ENCODE results near the gene ID4.
A peak's percentile ranks its signal among the peaks of the same experiment; 100 is the strongest.
"Not testable (repeated sequence)": the region's sequence is repeated elsewhere in the genome, so short reads cannot be mapped to it uniquely, and the experiment has no call there.

ID4 gene

DNA sequence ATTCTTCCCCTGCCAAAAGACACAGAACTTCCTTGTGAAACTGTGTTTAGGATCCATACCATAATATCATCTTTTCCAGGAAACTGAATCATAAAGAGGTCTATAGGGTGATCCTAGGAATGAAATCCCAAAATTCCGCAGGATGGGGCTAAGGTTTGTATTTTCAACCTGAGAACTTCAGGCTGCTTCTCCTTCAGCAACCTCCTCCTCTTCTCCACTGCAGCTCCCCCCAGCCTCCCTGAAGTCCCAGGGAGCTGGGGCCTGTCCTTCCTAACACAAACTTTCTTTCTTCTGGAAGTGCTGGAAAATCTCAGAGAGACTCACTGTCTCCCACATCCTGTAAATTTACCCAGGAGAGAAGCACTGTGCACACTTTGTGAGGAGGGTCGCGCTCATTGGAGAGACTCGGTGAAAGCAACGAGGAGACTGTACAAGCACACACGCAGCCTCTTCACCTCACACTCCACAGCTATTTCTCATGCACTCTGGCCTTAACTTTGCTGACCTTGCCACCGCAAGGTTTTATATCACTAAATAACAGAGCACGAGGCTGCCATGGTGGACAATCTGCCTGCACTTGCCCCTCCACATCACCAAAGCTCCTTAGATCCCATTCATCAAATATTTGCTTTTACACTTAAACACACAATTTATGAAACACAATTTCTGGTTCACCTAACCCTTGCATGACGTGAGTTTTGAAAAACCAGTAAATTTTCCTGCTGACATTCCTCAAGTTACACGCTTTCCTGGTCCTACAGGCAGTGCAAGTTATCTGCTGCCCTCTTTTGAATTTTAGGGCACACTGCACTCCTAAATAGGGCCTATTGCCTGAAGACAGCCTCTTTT is 14.3 kb downstream of the ID4 start:
- TF ChIP-seq, protein P1, sequence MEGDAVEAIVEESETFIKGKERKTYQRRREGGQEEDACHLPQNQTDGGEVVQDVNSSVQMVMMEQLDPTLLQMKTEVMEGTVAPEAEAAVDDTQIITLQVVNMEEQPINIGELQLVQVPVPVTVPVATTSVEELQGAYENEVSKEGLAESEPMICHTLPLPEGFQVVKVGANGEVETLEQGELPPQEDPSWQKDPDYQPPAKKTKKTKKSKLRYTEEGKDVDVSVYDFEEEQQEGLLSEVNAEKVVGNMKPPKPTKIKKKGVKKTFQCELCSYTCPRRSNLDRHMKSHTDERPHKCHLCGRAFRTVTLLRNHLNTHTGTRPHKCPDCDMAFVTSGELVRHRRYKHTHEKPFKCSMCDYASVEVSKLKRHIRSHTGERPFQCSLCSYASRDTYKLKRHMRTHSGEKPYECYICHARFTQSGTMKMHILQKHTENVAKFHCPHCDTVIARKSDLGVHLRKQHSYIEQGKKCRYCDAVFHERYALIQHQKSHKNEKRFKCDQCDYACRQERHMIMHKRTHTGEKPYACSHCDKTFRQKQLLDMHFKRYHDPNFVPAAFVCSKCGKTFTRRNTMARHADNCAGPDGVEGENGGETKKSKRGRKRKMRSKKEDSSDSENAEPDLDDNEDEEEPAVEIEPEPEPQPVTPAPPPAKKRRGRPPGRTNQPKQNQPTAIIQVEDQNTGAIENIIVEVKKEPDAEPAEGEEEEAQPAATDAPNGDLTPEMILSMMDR (IDR thresholded peaks at IDR 0.05; ENCODE audit: extremely low read depth, missing control alignments), result peak; percentile 44
- DNase-seq (ENCODE audit: low spot score), result peak; percentile 64

DNA sequence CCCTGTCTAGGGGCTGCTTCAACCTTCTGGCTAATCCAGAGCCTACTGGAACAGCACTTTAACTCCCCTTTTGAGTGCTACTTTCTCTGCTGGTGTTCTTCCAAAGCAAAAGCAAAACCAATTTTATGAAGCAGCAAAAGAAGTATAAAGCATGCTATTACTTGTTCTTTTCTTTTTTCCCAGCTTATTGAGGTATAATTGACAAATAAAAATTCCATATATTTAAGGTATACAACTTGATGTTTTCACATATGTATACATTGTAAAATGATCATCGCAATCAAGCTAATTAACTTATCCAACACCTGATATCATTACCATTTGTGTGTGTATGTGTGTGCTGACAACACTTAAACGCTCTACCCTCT is 14.9 kb downstream of the ID4 start:
- DNase-seq (ENCODE audit: low spot score), result no peak
- TF ChIP-seq, protein P1 (IDR thresholded peaks at IDR 0.05; ENCODE audit: extremely low read depth, missing control alignments), result no peak

DNA sequence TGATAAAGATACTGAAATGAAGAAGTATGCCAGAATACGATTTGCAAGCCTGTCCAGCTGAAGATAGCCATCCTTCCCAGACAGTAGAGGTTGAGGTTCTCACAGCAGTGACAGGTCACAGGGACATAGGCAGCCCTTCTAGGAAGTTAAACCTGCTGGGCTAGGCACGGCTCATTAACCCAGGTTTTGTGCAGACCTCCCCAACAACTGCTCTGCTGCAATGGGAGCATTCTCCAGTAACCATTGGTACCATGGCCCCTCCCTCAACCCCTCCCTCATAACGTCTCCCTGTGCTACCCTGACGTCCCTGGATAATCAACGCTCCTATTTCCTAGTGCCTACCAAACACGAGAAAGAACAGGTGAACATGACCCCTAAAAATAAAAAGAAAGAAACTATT is 15.8 kb downstream of the ID4 start:
- TF ChIP-seq, protein P1 (IDR thresholded peaks at IDR 0.05; ENCODE audit: extremely low read depth, missing control alignments), result no peak
- DNase-seq (ENCODE audit: low spot score), result no peak

DNA sequence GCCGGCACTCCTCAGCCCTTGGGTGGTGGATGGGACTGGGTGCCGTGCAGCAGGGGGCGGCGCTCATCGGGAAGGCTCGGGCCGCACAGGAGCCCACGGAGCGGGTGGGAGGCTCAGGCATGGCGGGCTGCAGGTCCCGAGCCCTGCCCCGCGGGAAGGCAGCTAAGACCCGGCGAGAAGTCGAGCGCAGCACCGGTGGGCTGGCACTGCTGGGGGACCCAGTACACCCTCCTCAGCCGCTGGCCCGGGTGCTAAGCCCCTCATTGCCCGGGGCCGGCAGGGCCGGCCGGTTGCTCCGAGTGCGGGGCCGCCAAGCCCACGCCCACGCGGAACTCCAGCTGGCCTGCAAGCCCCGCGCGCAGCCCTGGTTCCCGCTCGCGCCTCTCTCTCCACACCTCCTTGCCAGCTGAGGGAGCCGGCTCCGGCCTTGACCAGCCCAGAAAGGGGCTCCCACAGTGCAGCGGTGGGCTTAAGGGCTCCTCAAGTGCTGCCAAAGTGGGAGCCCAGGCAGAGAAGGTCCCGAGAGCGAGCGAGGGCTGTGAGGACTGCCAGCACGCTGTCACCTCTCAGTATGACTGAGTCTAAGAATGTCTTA is 17.3 kb downstream of the ID4 start:
- not testable (repeated sequence) for DNase-seq (ENCODE audit: low spot score)

DNA sequence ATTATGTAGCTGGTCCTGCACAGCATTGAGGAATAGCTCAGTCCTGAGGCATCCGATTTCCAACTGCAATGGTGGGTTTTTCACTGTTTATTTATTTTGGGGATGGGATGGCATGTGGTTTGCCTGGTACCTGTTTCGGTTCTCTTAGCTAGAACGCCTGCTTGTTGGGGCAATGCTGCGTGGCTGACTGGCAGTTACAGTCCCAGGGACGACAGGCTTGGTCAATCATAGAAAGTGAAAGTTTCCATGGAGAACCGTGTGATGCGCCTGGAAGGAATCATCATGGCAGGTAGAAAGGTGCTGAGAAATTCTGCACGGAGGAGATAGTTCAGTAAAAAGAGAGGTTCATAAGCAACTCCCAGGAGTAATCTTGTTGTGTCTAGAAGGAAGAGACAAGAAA is 18.4 kb downstream of the ID4 start:
- DNase-seq (ENCODE audit: low spot score), result no peak

DNA sequence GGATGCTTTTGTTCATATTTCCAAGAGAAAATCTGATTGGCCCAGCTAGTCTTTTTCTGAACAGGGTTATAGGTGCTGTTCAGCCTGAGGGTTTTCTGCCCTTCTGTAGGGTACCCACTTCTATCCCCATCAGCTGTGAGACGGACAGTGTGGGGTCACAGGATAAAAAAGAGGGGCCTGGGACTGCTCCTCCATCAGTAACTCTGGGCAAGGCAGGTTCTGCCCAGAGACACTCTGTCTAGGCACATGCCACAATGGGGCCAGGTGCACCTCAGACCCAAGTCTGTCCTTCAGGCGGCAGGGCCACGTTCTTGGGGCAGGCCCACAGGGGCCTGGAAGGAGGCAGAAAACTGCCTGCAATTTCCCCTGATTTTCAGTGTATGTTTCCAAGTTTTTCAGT is 20.0 kb downstream of the ID4 start:
- TF ChIP-seq, protein P1 (IDR thresholded peaks at IDR 0.05; ENCODE audit: extremely low read depth, missing control alignments), result no peak
- DNase-seq (ENCODE audit: low spot score), result no peak

More for the DNA sequence above, 18.4 kb downstream of the ID4 start:
- TF ChIP-seq, protein P1 (IDR thresholded peaks at IDR 0.05; ENCODE audit: extremely low read depth, missing control alignments), result no peak

DNA sequence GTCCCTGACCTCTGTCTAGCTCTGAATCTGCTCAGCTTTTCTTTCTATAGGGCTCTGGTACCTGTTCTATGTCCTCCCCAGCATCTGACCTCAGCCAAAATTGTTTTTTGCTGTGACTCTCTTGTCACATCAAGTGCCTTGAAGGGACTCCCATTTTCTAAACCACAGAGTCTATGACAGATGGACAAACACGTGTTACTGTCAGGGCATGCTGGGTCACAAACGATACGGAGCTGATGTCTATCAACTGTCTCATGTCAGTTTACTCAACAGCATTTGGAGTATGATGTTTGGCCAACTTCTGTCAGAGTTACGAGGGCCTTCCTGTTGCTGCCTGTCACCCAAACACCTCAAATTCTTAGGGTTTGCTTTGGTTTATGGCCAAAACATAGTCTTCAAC is 20.5 kb downstream of the ID4 start:
- TF ChIP-seq, protein P1 (IDR thresholded peaks at IDR 0.05; ENCODE audit: extremely low read depth, missing control alignments), result no peak
- no peak for DNase-seq (ENCODE audit: low spot score)

Measured in GM20000 (cell line).